ENCODE measurements around the gene RCAN2.

- TF ChIP-seq CTCF (conservative IDR thresholded peaks at IDR 0.05) (no peak), ZFX (IDR thresholded peaks at IDR 0.05) (no peak)
Observed at GRCh38 chr6:46333481-46333880, 157.8 kb downstream of the RCAN2 start.
